ENCODE measurements around the gene RIBC2.

RIBC2 gene

DNA sequence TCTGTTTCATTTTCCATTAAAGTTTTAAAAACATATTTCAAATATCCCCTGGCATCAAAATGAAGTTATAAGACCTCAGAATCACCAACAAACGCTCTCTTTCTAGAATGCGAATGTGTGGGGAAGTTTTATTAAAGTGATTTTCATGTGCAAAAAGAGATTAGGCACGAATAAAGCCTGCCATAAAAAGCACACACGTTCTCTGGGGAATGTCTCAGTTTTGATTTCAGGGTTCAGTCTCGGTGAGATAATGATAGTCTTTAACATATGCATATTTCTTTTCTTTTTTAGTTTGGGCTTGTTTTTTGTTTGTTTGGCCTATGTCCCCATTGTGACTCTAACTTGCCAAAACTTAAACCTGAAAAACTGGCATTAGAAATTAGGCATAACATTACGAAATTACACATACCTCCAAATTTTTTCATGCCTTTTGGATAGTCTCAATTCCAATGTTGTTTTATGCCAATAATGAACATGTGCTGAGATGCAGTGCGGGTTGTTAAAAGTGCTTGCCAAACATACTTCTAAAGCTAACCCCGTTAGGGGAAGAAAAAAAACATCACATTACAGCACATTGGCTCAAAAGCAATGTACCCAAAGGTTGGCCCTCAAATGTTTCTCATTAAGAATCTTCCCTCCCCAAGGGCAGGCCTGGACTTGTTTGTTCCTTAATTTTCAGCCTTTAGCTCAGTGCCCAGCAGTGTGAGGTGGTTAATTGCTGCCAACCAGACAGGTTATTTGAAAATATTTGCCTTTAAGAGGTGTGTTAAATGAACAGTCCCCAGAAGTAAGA lies 56.0 kb downstream of the RIBC2 start:
- TF ChIP-seq, protein P1, sequence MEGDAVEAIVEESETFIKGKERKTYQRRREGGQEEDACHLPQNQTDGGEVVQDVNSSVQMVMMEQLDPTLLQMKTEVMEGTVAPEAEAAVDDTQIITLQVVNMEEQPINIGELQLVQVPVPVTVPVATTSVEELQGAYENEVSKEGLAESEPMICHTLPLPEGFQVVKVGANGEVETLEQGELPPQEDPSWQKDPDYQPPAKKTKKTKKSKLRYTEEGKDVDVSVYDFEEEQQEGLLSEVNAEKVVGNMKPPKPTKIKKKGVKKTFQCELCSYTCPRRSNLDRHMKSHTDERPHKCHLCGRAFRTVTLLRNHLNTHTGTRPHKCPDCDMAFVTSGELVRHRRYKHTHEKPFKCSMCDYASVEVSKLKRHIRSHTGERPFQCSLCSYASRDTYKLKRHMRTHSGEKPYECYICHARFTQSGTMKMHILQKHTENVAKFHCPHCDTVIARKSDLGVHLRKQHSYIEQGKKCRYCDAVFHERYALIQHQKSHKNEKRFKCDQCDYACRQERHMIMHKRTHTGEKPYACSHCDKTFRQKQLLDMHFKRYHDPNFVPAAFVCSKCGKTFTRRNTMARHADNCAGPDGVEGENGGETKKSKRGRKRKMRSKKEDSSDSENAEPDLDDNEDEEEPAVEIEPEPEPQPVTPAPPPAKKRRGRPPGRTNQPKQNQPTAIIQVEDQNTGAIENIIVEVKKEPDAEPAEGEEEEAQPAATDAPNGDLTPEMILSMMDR (IDR thresholded peaks at IDR 0.05), result no peak
- H3K27ac ChIP-seq, result peak overlapping the region; percentile 77 to 78
- no peaks in the 10 kb centered on the region for H3K36me3 ChIP-seq
- H3K9me3 ChIP-seq, result peaks cover 0 to 5% (median 4%) of the 10 kb centered on the region in 3 donors
- DNase-seq, result peak in 1 of 2 donors; percentile 53
- H3K4me3 ChIP-seq, result no peak overlapping the region
- intact Hi-C loops (cut with DNase I; ENCODE audit: low total_unique reads), result no loop called here
- no peaks in the 10 kb centered on the region for H3K27me3 ChIP-seq
- peaks cover 0 to 59% (median 27%) of the 10 kb centered on the region in 4 donors for H3K4me1 ChIP-seq

DNA sequence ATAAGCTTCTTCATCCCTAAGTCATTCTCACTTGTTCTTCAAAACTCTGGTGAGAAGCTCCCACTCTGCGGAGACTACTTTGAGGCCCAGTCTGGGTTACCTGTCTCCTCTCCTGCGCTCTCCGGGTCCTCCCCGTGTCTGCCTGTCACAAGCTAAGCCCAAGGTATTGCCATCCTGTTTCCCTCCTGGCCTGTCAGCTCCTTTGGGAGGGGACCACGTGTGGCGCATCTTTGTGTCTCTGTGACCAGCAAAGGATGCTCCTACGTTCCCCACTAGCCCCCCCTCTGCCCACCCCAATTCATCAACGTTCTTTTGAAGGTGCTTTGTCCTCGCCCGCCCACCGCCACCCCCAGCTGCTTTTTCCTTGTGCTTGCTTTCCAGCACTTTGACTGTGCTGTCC lies 57.4 kb downstream of the RIBC2 start:
- peak overlapping the region; percentile 77 to 78 for H3K27ac ChIP-seq
- H3K4me1 ChIP-seq, result peaks cover 0 to 66% (median 30%) of the 10 kb centered on the region in 4 donors
- no peaks in the 10 kb centered on the region for H3K27me3 ChIP-seq
- peaks cover 0 to 5% (median 4%) of the 10 kb centered on the region in 3 donors for H3K9me3 ChIP-seq
- peak in 1 of 2 donors; percentile 62 for DNase-seq
- intact Hi-C loops (cut with DNase I; ENCODE audit: low total_unique reads), result no loop called here
- no peaks in the 10 kb centered on the region for H3K36me3 ChIP-seq
- TF ChIP-seq, protein P1 (IDR thresholded peaks at IDR 0.05), result no peak
- H3K4me3 ChIP-seq, result no peak overlapping the region

DNA sequence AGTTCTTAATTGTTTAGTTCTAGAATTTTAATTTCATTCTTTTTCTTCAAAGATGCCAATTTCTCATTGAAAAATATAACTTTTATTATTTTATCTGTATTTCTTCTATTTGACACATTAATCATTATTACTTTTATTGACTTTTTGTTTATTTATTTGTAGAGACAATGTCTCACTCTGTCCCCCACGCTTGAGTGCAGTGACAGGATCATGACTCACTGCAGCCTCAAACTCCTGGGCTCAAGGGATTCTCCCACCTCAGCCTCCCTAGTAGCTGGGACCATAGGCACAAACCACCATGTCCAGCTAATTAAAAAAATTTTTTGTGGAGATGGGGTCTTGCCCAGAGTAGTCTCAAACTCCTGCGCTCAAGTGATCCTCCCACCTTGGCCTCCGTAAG lies 58.9 kb downstream of the RIBC2 start:
- H3K9me3 ChIP-seq, result no peaks in the 10 kb centered on the region
- no peaks in the 10 kb centered on the region for H3K36me3 ChIP-seq
- H3K27me3 ChIP-seq, result no peaks in the 10 kb centered on the region
- intact Hi-C loops (cut with DNase I; ENCODE audit: low total_unique reads), result no loop called here
- peaks cover 0 to 82% (median 39%) of the 10 kb centered on the region in 4 donors for H3K4me1 ChIP-seq
- TF ChIP-seq, protein P1 (IDR thresholded peaks at IDR 0.05), result no peak
- peak in 1 of 2 donors; percentile 28 for DNase-seq
- peak overlapping the region; percentile 77 to 78 for H3K27ac ChIP-seq
- H3K4me3 ChIP-seq, result no peak overlapping the region

DNA sequence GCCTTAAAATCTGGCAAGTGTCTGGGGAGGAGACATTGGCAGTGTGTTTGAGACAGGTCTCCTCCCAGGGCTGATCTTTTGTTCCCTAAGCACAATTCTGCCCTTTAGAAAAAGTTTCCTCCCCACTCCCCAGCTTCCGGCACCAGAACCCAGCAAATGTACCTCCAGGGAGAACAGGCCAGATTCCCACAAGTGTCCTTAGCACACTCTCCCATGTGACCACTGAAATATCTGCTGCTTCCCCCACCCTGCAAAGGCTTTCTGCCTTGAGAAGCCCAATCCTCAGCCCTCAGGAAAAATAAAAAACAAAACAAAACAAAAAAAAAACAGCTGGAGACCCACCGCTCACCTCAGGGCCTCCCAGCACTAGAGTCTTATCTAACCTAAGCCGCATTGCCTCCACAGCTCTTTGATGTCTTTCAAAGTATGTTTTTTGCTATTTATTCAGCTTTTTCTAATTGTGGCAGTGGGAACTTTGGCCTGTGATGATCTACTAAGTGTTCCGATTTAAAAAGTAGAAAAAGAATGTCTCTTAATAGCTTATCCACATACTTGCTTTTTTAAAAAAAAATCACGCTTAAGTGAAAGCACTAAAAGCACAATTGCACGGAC lies 60.2 kb downstream of the RIBC2 start:
- Histone ChIP-seq H3K27me3 (no peaks in the 10 kb centered on the region), H3K4me3 (no peak overlapping the region), H3K9me3 (no peaks in the 10 kb centered on the region), H3K4me1 (peaks cover 0 to 89% (median 43%) of the 10 kb centered on the region in 4 donors), H3K36me3 (no peaks in the 10 kb centered on the region), H3K27ac (peak overlapping the region; percentile 32 to 77)
- DNase-seq, result peak in 1 of 2 donors; percentile 65
- TF ChIP-seq, protein P1 (IDR thresholded peaks at IDR 0.05), result no peak
- intact Hi-C loops (cut with DNase I; ENCODE audit: low total_unique reads), result no loop called here

DNA sequence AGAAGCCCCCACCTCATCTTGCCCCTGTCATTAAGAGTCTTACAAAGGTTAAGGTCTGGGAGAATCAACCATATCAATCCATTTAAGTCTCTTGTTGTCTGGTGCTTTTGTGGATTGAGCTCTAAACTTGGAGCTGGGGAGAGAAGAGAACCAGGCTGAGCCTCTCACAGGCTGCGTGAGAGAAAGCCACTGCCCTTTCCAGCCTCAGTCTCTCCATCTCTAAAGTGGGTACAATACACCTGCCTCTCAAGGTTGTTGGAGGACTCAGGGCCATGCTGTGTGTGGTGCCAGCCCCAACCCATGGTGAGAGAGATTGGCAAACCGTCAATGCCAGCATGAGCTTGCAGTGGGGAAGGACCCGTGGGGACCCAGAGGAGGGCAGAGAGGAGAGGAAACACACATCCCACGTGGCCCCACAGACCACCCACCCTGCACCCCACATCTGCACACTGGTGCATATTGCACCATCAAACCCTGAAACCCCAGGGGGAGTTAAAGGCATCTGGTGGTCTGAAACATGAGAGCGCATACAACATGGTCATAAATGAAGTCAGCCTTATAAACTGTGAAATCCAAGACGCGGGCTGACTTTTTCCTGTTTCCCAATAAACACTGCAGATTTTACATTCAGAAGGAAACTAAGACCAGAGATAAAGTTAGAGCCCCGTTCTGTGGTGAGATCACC lies 61.7 kb downstream of the RIBC2 start:
- H3K36me3 ChIP-seq, result no peaks in the 10 kb centered on the region
- H3K9me3 ChIP-seq, result no peaks in the 10 kb centered on the region
- intact Hi-C loops (cut with DNase I; ENCODE audit: low total_unique reads), result no loop called here
- H3K4me3 ChIP-seq, result no peak overlapping the region
- H3K4me1 ChIP-seq, result peaks cover 0 to 76% (median 30%) of the 10 kb centered on the region in 4 donors
- TF ChIP-seq, protein P1 (IDR thresholded peaks at IDR 0.05), result no peak
- H3K27ac ChIP-seq, result peak overlapping the region; percentile 61 to 76
- DNase-seq, result peak in 1 of 2 donors; percentile 59
- no peaks in the 10 kb centered on the region for H3K27me3 ChIP-seq
